B cell (primary cell): ENCODE data around the gene TATDN3. TPM values are rescaled to one million over a fixed set of nuclear protein-coding genes. Genes with fewer than 3 reads are reported as not detected.

Source experiments
- ATAC-seq: fragments of 200-7000 bp; cut with Tn5 transposase; one replicate; pipeline ENCODE4 v1.10.0; 2021; ENCODE audit warnings: low read depth, mild to moderate bottlenecking, moderate number of reproducible peaks, moderate library complexity
- CTCF ChIA-PET: fragments of 350-600 bp; sonication (Branson Sonifier 250); formaldehyde crosslinking; loops from one replicate; lab custom pipeline; 2021; ENCODE audit warnings: antibody characterized with exemption, inconsistent platforms; lab: Charles Lee
- POLR2A ChIA-PET: fragments of 350-600 bp; sonication (Branson Sonifier 250); formaldehyde crosslinking; loops from one replicate; lab custom pipeline; 2021; ENCODE audit warnings: antibody characterized with exemption; lab: Charles Lee
- DNase-seq: peaks from one replicate; pipeline ENCODE4 v3.0.0; 2013
- H2AFZ ChIP-seq: 2 replicates; pipeline ENCODE4 v1.6.1; 2012; ENCODE audit warnings: mild to moderate bottlenecking, low read depth, low read length; ENCODE audit not compliant: insufficient read depth, poor library complexity, severe bottlenecking
- H3K27ac ChIP-seq, 2 donors: 1 replicate in 1 of 2; 2 replicates in 1 of 2; pipeline ENCODE4 v1.5.1; 2012 to 2013; ENCODE audit warnings: low read length in 2 of 2, mild to moderate bottlenecking in 2 of 2, moderate library complexity in 1 of 2
- H3K27me3 ChIP-seq, 4 experiments: fragments of 200-600 bp in 1 of 4; sonication (generic) in 1 of 4; replicated peaks in 1 of 4; 1 replicate in 2 of 4; 2 replicates in 2 of 4; pipeline versions ENCODE4 v1.6.1 to v1.7.0; 2013 to 2016; ENCODE audit warnings: low read length in 3 of 4, mild to moderate bottlenecking in 2 of 4, mixed read lengths in 1 of 4, moderate library complexity in 1 of 4; ENCODE audit not compliant: insufficient read depth in 4 of 4, control insufficient read depth in 3 of 4; ENCODE audit errors: control extremely low read depth in 1 of 4
- H3K36me3 ChIP-seq, 2 experiments: replicated peaks in 1 of 2; 1 replicate in 1 of 2; 2 replicates in 1 of 2; pipeline versions ENCODE4 v1.6.1 to v1.7.1; 2013; ENCODE audit warnings: low read length in 1 of 2; ENCODE audit not compliant: insufficient read depth in 2 of 2, control insufficient read depth in 1 of 2; ENCODE audit errors: control extremely low read depth in 1 of 2, extremely low read depth in 1 of 2
- H3K4me1 ChIP-seq, 2 donors: fragments of 200-600 bp in 1 of 2; sonication (generic) in 1 of 2; 1 replicate in 1 of 2; 2 replicates in 1 of 2; pipeline versions ENCODE4 v1.5.1 to v1.6.1; 2013 to 2017; ENCODE audit warnings: low read length in 2 of 2; ENCODE audit not compliant: control insufficient read depth in 2 of 2, insufficient read depth in 2 of 2
- H3K4me2 ChIP-seq: replicated peaks from 2 replicates; pipeline ENCODE3; 2012; ENCODE audit warnings: mild to moderate bottlenecking, low read depth, low read length; ENCODE audit not compliant: poor library complexity, severe bottlenecking
- H3K4me3 ChIP-seq, 5 experiments: fragments of 200-600 bp in 1 of 5; sonication (generic) in 1 of 5; 1 replicate in 3 of 5; 2 replicates in 2 of 5; pipeline versions ENCODE4 v1.5.1 to v1.7.0; 2011 to 2016; ENCODE audit warnings: low read length in 4 of 5, mild to moderate bottlenecking in 4 of 5, low read depth in 2 of 5, control low read depth in 1 of 5, moderate library complexity in 1 of 5; ENCODE audit not compliant: insufficient read depth in 1 of 5; ENCODE audit errors: control extremely low read depth in 1 of 5, extremely low read depth in 1 of 5
- H3K79me2 ChIP-seq: fragments of 200-600 bp; sonication (generic); one replicate; pipeline ENCODE4 v1.6.0; 2016; ENCODE audit warnings: low read length; ENCODE audit not compliant: control insufficient read depth, insufficient read depth
- H3K9ac ChIP-seq: fragments of 200-600 bp; sonication (generic); 2 replicates; pipeline ENCODE4 v1.6.1; 2017; ENCODE audit warnings: mild to moderate bottlenecking, low read length, moderate library complexity
- H3K9me3 ChIP-seq, 3 donors: one replicate each; pipeline versions ENCODE4 v1.6.1 to v1.7.1; 2013; ENCODE audit warnings: low read length in 2 of 3; ENCODE audit not compliant: control insufficient read depth in 2 of 3, insufficient read depth in 1 of 3; ENCODE audit errors: control extremely low read depth in 1 of 3
- H4K20me1 ChIP-seq: 2 replicates; pipeline ENCODE4 v1.6.0; 2012; ENCODE audit warnings: mild to moderate bottlenecking, low read length; ENCODE audit not compliant: insufficient read depth, control insufficient read depth, poor library complexity, severe bottlenecking
- H3K27ac Mint-ChIP-seq: one replicate; pipeline ENCODE4 v1.8.0; 2021; ENCODE audit warnings: mixed read lengths
- H3K27me3 Mint-ChIP-seq: one replicate; pipeline ENCODE4 v1.8.0; 2021; ENCODE audit warnings: mixed read lengths
- H3K4me1 Mint-ChIP-seq: one replicate; pipeline ENCODE4 v1.8.0; 2021; ENCODE audit warnings: mixed read lengths
- H3K4me3 Mint-ChIP-seq: one replicate; pipeline ENCODE4 v1.8.0; 2021; ENCODE audit warnings: mixed read lengths
- H3K9me3 Mint-ChIP-seq: one replicate; pipeline ENCODE4 v1.8.0; 2022; ENCODE audit warnings: mixed read lengths; ENCODE audit not compliant: insufficient read depth
- EZH2 ChIP-seq: IDR thresholded peaks from 2 replicates; pipeline ENCODE4 v1.6.1; 2012; ENCODE audit warnings: borderline replicate concordance, low read depth, mild to moderate bottlenecking, moderate library complexity, low read length; ENCODE audit not compliant: insufficient read depth, poor library complexity, severe bottlenecking
- WGBS: methylation state at CpG from one replicate; pipeline ENCODE4 v1.1.5; 2013; ENCODE audit warnings: missing lambda C conversion rate; ENCODE audit not compliant: insufficient coverage; 5-methylcytosine and 5-hydroxymethylcytosine counted together
- intact Hi-C: fragments of 100-400 bp; cut with micrococcal nuclease; formaldehyde crosslinking; loops from one replicate; pipeline ENCODE4 v1.10.0; 2022
- polyA plus RNA-seq: library from polyadenylated mRNA; depleted of rRNA; stranded (reverse); fragments of >200 nt; gene quantifications from 2 replicates; pipeline ENCODE4 v1.2.3, GENCODE V29; 2012
- total RNA-seq, 2 donors: library from RNA; stranded (reverse); fragments of 120-200 nt in 1 of 2; gene quantifications; 1 replicate in 1 of 2; 2 replicates in 1 of 2; pipeline versions ENCODE4 v1.2.3 to v1.2.4, GENCODE V29; 2013 to 2022
- TF ChIP-seq, protein P1 (sequence below): fragments of 200-600 bp; IDR thresholded peaks from one replicate; pipeline ENCODE4 v1.8.0; 2022; ENCODE audit warnings: antibody characterized with exemption, mild to moderate bottlenecking

TATDN3 gene
- total and polyA plus RNA-seq, 2 donors (not counting 1 experiment from before 2014, with no cell fraction given) = 17.6 to 28.6 TPM

GRCh38 chr1:212827171-212827776 lies 35.6 kb downstream of the TATDN3 start:
- Mint-ChIP-seq H3K27me3 (no peaks in the 10 kb centered on the region), H3K9me3 (peaks cover 9% of the 10 kb centered on the region), H3K4me1 (peaks cover 6% of the 10 kb centered on the region), H3K4me3 (no peak overlapping the region), H3K27ac (no peak overlapping the region)
- Histone ChIP-seq H2AFZ (no peak overlapping the region), H3K9me3 (peaks cover 3 to 30% (median 11%) of the 10 kb centered on the region in 3 donors), H3K36me3 (no peaks in the 10 kb centered on the region), H3K4me3 (no peak overlapping the region), H4K20me1 (no peaks in the 10 kb centered on the region), H3K4me1 (peaks cover 5 to 12% of the 10 kb centered on the region in 2 donors), H3K4me2 (no peak overlapping the region), H3K79me2 (no peaks in the 10 kb centered on the region), H3K27ac (no peak overlapping the region), H3K9ac (no peak overlapping the region), H3K27me3 (no peaks in the 10 kb centered on the region)
- DNase-seq (no peak), ATAC-seq (no peak)
- CTCF ChIA-PET = no interaction called here
- POLR2A ChIA-PET = interaction anchor here (0.7 kb wide), 1 partner anchor 15 kb away, joined by 5 read pairs; no protein-coding TSS in a partner anchor
- intact Hi-C loops = no loop called here
- 100% methylated on average over 1 of the region's 4 CpGs for WGBS
- TF ChIP-seq EZH2 = no peak
- TF ChIP-seq, protein P1, sequence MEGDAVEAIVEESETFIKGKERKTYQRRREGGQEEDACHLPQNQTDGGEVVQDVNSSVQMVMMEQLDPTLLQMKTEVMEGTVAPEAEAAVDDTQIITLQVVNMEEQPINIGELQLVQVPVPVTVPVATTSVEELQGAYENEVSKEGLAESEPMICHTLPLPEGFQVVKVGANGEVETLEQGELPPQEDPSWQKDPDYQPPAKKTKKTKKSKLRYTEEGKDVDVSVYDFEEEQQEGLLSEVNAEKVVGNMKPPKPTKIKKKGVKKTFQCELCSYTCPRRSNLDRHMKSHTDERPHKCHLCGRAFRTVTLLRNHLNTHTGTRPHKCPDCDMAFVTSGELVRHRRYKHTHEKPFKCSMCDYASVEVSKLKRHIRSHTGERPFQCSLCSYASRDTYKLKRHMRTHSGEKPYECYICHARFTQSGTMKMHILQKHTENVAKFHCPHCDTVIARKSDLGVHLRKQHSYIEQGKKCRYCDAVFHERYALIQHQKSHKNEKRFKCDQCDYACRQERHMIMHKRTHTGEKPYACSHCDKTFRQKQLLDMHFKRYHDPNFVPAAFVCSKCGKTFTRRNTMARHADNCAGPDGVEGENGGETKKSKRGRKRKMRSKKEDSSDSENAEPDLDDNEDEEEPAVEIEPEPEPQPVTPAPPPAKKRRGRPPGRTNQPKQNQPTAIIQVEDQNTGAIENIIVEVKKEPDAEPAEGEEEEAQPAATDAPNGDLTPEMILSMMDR = no peak

DNA sequence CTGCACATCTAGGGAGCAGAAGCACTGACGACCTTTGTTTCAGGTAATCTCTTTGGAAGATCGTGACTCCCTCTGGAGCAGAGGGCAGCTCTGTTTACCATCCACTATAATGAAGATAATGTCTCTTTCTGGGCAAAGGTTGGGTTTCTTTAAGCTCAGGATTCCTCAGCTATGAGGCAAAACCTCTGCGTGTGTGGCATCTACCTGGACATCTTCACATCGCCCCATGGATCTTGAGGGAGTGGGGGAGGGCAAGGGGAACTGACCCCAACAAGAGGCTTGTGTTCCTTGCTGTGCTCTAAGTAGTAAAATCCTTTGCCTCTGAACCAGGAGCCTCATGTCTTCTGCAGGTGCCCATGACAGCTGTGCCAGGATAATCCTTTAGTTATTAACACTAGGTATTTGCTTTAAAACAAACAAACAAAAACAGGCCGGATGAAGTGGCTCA lies 36.2 kb downstream of the TATDN3 start:
- no peaks in the 10 kb centered on the region for H3K27me3 Mint-ChIP-seq
- no peak for DNase-seq
- CTCF ChIA-PET = interaction anchor here (1.2 kb wide), 1 partner anchor 22 kb away, joined by 3 read pairs; no protein-coding TSS in a partner anchor
- Histone ChIP-seq H4K20me1 (no peaks in the 10 kb centered on the region), H3K27ac (no peak overlapping the region), H2AFZ (no peak overlapping the region), H3K4me3 (no peak overlapping the region), H3K79me2 (no peaks in the 10 kb centered on the region), H3K4me2 (no peak overlapping the region), H3K9me3 (peaks cover 3 to 30% (median 11%) of the 10 kb centered on the region in 3 donors), H3K9ac (no peak overlapping the region), H3K4me1 (peaks cover 5 to 13% of the 10 kb centered on the region in 2 donors), H3K36me3 (no peaks in the 10 kb centered on the region), H3K27me3 (no peaks in the 10 kb centered on the region)
- peaks cover 6% of the 10 kb centered on the region for H3K4me1 Mint-ChIP-seq
- H3K27ac Mint-ChIP-seq = no peak overlapping the region
- no peak overlapping the region for H3K4me3 Mint-ChIP-seq
- ATAC-seq = no peak
- 100% methylated on average over 2 of the region's 5 CpGs for WGBS
- peaks cover 9% of the 10 kb centered on the region for H3K9me3 Mint-ChIP-seq
- intact Hi-C loops = no loop called here
- POLR2A ChIA-PET = no interaction called here
- no peak for TF ChIP-seq EZH2
- TF ChIP-seq, protein P1 = no peak
